Activated T-cell treated with anti-CD3 and anti-CD28 coated beads for 1 hour (primary cell): Measurements from ENCODE around the gene PAX1.

ENCODE experiments used
- DNase-seq: peaks from one replicate; pipeline ENCODE4 v3.0.0-alpha.2; 2020; ENCODE audit warnings: low read depth

The PAX1 gene

DNA sequence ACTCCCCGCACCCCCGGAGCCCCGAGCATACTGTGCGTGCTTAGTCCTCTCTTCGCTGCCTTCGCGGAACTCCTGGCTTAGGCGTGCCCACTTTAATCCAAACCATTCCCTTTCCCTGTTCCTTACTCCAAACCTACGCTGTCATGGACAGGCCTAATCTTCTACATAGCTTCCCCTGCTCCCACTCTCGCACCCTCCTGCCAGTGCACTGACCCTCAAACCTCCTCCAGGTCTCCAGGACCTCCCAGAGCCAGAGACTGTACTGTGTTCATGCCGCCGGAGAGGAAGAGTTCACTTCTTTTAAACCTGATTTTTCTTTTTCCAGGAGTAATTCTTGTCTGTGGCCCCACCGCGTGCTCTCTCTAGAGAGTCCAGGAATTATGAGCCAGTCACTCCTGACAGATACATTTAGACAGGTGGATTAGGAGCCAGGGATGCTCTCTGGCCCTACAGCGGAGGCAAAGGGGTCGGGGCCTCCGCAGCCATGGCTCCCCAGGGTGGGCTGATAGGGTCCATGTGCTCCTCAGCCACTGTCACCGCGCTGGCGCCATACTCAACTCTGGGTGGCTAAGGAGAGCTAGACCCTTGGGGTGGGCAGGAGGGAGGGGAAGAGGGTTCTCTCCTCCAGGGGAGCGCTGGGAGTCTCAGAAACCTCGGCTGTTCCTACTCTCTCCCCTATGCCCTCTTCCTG is 1.6 kb upstream of the PAX1 start:
- DNase-seq: no peak

DNA sequence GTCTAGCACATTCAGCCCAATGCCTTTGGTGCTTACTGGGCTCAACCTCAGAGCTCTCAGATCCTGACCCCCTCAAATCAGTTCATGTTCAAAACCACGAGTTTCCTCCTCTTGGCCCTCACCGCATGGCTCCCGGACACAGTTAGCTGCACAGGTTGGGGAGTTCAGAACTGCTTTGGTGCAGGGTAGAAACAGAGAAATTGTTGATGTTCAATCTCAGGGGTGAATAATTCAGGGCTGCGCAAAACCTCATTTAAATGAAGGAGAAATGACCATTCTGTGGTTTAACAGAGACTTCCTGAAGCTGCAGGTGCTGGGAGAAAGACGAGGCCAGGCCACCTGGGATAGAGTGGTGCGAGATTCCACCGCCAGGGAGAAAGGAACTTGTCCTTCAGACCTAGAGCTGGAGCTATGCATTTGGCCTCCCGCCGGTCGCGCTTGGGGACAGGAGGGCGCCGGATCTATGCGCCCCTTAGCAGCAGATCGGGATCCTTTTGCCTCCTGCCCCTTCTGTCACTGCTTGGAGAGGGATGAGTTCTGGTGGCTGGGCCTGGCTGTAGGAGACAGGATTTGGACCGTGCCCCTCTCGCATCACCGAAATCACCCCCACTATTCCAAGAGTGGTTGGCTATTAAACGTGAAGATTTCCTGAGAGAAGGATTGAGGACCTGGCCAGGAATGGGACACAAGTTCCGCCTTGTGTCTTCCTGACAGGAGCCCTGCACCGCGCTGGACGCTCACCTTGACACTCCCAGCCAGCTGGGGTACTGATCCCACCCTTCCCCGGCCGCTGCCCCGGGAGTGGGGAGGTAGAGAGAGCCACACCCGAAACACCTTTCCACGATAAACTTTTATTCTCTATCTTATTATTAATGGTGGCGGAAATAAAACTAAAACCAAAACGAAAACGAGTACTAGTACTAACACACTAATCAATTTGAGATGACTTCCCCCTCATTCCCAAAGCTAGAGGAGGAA is 767 bp upstream of the PAX1 start:
- no peak for DNase-seq

- DNase-seq: no peak
Observed at GRCh38 chr20:21706261-21707195, 1.1 kb downstream of the PAX1 start.

DNA sequence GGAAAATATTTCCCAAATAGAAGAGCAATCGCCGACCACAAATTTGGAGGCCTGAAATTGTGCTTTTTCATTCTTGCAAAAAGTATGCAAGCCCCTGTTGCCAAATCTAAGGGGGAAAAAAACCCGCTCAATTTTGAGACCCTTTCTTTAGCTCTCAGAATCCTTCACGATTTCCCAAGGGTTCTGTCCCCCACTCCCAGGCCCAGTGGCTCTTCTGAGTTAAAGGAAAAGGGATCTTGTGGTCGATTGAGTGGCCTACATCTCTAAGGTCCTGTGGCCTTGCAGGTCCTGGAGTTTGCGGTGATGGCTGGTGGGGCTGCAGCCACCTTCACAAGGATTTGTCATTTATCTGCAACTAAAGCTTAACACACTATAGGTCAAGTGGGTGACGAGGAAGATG is 1.8 kb downstream of the PAX1 start:
- no peak for DNase-seq

- no peak for DNase-seq
Observed at GRCh38 chr20:21707999-21708737, 2.7 kb downstream of the PAX1 start.

- no peak for DNase-seq
Observed at GRCh38 chr20:21708738-21709534, 3.5 kb downstream of the PAX1 start.

DNA sequence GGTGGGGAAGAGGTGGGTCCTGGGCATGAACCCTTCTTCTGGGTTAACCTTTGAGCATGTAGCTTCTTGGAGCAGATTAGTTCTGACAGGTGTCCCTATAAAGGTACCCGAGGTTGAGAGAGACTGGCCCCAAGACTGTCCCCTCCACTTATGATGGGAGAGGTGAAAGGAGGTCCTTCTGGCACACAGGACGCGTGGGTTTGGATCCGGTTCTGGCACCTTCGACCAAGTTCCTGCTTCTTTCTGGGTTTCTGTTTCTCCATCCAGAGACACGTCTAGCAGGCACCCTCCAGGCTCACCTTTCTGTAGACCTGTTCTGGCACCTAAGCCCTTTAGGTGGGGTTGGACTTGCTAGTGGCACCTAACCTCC is 4.1 kb downstream of the PAX1 start:
- DNase-seq: no peak

DNA sequence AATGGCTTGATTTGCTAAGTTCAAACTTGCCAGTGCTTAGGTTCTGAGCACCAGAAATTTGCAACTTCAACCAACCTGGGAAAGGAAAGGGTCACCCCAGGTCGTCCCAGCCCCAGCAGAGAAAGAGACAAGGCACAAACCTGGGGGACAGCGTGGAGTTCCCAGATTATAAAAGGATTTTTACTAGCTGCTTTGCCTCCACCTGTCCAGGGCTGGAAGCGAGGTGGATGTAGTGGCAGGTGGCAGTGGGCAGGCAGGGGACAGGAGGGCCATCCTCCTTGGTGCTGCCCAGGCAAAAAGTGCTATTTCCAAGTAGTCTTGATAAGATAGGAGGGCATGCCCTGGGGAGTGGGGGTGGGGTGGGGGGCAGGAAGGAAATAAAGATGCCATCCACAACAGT is 4.9 kb downstream of the PAX1 start:
- no peak for DNase-seq

GRCh38 chr20:21710863-21711431 is 5.5 kb downstream of the PAX1 start:
- DNase-seq: no peak

DNA sequence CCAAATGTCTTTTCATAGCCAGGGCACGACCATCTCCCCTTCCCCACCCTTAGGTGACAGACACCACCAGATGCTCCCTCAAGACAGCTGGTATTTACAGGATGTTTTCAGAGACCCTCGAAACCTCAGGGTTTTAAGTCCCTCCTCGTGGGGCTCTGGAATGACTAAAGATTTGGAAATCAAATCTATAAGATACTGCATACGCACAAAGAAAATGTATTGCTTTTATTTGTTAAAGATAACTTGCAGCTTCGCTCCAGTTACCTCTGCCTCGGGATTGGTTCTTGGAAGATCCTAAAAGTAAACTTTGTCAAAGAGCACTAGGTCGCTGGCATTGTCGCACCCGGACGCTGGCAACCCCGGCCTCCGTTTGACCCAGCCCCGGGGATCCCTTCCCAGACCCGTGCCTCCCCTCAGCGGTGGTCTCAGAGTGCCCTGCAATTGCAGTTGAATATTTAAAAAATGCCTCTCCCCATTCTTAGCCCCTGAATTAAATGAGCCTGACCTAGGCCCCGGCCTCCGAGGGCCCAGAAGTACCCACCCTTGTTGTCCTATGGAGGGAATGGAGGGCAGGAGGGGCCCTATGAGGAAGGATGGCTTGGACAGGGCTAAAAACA is 7.1 kb downstream of the PAX1 start:
- DNase-seq: no peak

DNA sequence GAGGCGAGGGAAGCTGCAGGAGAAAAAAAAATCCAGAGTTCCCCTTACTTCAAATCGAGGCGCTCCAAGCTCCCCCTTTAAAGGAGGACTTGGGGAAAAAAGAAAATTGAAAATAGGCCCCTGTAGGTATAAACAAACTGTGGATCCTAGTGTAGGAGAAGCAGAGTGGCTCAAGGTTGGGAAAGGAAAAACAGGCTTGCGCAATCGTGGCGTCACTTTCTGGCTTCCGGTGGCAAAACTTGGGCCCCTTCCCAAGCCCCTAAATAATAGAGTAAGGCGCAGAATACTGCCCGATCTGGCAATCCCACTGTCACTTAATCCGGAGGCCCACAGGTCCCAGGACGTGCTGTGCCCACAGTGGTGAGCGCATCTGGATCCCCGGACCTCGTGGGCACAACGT is 8.0 kb downstream of the PAX1 start:
- DNase-seq: no peak

- no peak for DNase-seq
Observed at GRCh38 chr20:21713901-21714296, 8.4 kb downstream of the PAX1 start.

DNA sequence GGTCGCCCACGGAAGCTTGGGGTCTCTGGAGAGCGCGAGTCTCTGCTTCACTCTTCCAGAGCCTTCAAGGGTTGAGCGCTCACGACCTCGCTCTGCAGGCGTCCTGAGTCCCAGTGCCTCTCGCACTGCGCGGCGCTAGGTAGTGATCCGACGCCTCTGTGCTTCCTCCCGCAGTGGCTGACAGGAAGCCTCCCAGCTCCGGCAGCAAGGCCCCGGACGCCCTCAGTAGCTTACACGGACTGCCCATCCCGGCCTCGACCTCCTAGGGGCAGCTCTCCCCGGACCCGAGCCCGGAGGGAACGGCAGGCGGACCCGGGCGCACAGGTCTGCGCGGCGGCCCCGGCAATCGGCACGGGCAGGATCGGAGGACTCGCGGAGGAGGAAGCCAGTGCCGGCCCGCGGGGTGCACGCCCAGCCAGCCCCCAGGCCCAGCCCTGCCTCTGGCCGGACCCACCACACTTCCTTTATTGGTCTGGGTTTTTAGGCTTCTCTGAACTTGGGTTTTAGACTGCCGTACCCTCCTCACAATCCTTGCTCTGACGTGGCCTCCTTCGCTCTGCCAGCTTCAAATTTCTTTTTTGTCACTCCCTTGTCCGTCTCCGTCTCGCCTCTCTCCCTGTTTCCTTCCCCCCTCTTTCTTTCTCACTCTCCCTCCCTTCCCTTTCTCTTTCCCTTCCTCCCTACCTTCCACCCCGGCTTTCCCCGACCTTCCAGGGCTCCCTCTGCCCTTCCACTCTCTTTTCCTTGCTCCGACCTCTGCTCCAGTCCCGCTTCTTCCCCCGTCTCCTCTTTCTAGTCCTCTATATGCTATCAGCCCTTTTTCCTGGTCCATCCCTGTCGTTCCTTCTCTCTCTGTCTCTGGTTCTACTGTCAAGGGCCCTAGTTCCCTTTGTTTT is 9.1 kb downstream of the PAX1 start:
- no peak for DNase-seq

- no peak for DNase-seq
Observed at GRCh38 chr20:21715193-21715881, 9.9 kb downstream of the PAX1 start.

DNA sequence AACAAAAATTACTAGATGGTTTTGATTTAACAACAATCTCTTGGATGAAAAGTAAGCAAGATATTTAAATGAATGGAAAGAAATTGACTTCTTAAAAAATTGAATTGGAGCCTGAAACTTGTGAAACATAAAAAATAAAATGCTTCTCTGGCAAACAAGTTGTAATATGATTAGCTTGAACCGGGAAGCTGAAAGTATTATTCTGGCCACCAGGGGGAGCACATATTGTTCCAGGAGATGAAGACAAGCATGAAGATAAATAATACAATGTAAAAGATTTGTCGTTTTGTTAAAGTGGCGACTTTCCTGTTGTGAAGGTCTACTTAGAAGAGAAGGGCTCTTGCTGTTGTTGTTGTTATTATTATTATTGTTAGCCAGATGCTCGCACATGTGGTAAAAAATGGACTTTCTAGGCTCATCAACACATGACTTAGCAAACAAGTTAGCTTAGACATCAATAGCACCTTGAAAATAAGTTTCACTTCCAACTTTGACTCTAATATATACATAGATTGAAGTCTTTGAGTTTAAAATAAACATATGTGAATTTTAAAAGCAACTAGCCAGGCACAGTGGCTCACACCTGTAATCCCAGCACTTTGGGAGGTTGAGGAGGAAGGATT is 14.2 kb downstream of the PAX1 start:
- DNase-seq: peak; percentile 8

- DNase-seq: no peak
Observed at GRCh38 chr20:21725892-21726291, 20.4 kb downstream of the PAX1 start.

GRCh38 chr20:21729316-21729715 is 23.9 kb downstream of the PAX1 start:
- no peak for DNase-seq

GRCh38 chr20:21739161-21739560 is 33.7 kb downstream of the PAX1 start:
- no peak for DNase-seq
